ENCODE data around the gene ZDHHC20. TPM values are rescaled to one million over a fixed set of nuclear protein-coding genes. Genes with fewer than 3 reads are reported as not detected.
"Not testable (repeated sequence)": the region's sequence is repeated elsewhere in the genome, so short reads cannot be mapped to it uniquely, and the experiment has no call there.

The ZDHHC20 gene
- total RNA-seq, 1 donor from 2014 or later, result 14.0 TPM

DNA sequence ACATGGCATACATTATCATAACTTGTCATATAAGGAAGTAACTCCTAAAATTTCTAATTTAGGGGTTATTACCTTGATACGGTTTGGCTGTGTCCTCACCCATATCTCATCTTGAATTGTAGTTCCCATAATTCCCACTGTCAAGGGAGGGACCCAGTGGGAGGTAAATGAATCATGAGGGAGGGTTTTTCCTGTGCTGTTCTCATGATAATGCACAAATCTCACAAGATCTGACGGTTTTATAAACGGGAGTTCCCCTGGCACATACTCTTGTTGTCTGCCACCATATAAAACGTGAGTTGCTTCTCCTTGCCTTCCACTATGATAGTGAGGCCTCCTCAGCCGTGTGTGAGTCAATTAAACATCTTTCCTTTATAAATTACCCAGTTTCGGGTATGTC lies 76.0 kb downstream of the ZDHHC20 start:
- Histone ChIP-seq H3K4me3 (no peak overlapping the region), H3K36me3 (peaks cover 83% of the 10 kb centered on the region), H3K9me3 (replicated peaks) (peaks cover 11% of the 10 kb centered on the region), H3K4me1 (no peaks in the 10 kb centered on the region), H3K27ac (replicated peaks) (no peak overlapping the region), H3K27me3 (ENCODE audit: low read depth) (no peaks in the 10 kb centered on the region)
- DNase-seq, result no peak
- intact Hi-C loops (cut with micrococcal nuclease), result no loop called here
- TF ChIP-seq, protein P1, sequence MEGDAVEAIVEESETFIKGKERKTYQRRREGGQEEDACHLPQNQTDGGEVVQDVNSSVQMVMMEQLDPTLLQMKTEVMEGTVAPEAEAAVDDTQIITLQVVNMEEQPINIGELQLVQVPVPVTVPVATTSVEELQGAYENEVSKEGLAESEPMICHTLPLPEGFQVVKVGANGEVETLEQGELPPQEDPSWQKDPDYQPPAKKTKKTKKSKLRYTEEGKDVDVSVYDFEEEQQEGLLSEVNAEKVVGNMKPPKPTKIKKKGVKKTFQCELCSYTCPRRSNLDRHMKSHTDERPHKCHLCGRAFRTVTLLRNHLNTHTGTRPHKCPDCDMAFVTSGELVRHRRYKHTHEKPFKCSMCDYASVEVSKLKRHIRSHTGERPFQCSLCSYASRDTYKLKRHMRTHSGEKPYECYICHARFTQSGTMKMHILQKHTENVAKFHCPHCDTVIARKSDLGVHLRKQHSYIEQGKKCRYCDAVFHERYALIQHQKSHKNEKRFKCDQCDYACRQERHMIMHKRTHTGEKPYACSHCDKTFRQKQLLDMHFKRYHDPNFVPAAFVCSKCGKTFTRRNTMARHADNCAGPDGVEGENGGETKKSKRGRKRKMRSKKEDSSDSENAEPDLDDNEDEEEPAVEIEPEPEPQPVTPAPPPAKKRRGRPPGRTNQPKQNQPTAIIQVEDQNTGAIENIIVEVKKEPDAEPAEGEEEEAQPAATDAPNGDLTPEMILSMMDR (IDR thresholded peaks at IDR 0.05; ENCODE audit: borderline replicate concordance), result no peak

DNA sequence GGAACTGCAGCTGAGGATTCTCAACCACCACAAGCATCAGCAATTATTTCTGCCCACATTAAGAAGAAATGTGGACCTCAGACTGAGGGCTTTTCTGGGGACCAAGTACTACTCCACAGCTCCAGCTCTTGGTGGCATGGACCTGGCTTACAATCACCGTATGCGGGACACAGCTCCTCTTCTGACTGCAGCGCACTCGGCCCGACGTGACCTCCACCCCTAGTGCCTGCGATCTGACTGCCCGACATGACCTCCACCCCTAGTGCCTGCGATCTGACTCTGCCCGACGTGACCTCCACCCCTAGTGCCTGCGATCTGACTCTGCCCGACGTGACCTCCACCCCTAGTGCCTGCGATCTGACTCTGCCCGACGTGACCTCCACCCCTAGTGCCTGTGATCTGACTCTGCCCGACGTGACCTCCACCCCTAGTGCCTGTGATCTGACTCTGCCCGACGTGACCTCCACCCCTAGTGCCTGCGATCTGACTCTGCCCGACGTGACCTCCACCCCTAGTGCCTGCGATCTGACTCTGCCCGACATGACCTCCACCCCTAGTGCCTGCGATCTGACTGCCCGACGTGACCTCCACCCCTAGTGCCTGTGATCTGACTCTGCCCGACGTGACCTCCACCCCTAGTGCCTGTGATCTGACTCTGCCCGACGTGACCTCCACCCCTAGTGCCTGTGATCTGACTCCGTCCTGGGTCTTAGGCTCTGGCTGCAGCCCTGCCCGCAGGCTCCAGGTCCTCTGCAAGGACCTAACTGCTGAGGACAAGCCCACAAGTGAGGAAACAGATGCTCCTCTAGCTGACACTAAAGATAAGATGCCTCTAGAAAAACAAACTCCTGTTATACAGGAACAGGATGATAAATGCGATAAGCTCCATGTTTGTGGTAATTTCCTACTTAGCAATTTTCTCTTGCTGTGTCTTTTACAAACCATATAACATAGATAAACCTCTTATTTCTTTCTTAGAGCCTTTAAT lies 81.8 kb downstream of the ZDHHC20 start:
- H3K27ac ChIP-seq (replicated peaks); H3K4me3 ChIP-seq; H3K27me3 ChIP-seq (ENCODE audit: low read depth); DNase-seq; H3K4me1 ChIP-seq; H3K9me3 ChIP-seq (replicated peaks); intact Hi-C loops (cut with micrococcal nuclease): not testable (repeated sequence)
- H3K36me3 ChIP-seq, result peaks cover 74% of the 10 kb centered on the region

DNA sequence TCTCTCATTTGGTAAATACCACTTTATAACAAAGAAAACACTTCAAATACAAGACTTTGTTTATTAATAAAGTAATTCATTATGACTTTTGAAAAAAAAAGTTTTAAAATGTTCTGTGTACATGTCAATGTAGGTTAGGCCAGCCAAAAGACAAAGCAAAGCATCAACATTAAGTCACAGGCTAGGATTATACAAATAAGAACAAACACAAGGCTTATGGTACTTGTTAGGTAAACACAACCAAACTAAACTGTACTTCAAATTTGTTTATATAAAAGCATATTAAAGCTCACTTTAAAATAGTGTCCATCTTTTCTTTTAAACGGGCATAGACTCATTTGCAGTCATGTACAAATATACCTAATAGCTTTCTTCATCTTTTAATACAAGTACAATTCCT lies 86.6 kb downstream of the ZDHHC20 start:
- no peak overlapping the region for H3K4me3 ChIP-seq
- peaks cover 31% of the 10 kb centered on the region for H3K36me3 ChIP-seq
- DNase-seq, result no peak
- no peaks in the 10 kb centered on the region for H3K27me3 ChIP-seq (ENCODE audit: low read depth)
- H3K27ac ChIP-seq (replicated peaks), result no peak overlapping the region
- TF ChIP-seq, protein P1 (IDR thresholded peaks at IDR 0.05; ENCODE audit: borderline replicate concordance), result no peak
- no peaks in the 10 kb centered on the region for H3K4me1 ChIP-seq
- no peaks in the 10 kb centered on the region for H3K9me3 ChIP-seq (replicated peaks)
- intact Hi-C loops (cut with micrococcal nuclease), result no loop called here

DNA sequence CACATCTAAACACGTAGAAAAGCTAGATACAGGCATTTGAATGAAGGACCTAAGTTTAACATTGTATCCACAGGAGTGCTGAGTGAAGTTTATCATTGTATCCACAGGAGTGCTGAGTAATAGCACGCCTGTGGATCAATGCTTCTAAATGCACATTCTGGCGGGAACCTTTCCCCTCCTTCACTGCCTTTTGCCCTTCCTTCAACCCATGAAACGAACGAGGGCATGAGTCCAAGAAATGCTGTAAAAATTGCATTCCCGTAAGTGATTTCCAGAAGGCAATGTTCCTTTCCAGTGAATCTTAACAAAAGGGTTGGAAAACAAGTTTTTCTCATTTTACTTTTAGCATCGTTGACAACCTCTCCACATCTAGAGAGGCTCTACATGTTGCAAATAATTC lies 88.1 kb downstream of the ZDHHC20 start:
- TF ChIP-seq, protein P1 (IDR thresholded peaks at IDR 0.05; ENCODE audit: borderline replicate concordance), result no peak
- H3K4me1 ChIP-seq, result no peaks in the 10 kb centered on the region
- intact Hi-C loops (cut with micrococcal nuclease), result no loop called here
- no peak overlapping the region for H3K4me3 ChIP-seq
- no peaks in the 10 kb centered on the region for H3K27me3 ChIP-seq (ENCODE audit: low read depth)
- no peak overlapping the region for H3K27ac ChIP-seq (replicated peaks)
- H3K9me3 ChIP-seq (replicated peaks), result no peaks in the 10 kb centered on the region
- DNase-seq, result no peak
- H3K36me3 ChIP-seq, result peaks cover 21% of the 10 kb centered on the region

DNA sequence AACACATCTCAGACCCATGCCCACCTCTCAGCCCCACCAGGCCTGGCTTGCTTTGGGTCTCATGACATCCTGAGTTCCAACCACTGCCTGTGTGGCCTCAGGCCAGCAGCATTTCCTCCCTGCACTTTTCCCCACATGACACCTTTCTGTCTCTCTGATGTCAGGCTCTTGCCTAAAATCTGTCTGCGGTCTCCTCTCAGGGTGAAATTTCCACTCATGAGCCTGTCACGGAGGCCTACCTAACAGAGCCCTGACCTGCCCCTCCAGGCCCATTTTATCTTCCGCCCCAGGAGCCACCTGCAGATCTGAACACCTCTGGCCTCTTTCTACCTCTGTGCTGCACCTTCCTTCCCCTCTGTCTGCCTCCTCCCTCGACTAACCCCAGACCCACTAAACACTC lies 93.5 kb downstream of the ZDHHC20 start:
- DNase-seq, result no peak
- no peaks in the 10 kb centered on the region for H3K4me1 ChIP-seq
- H3K9me3 ChIP-seq (replicated peaks), result peaks cover 7% of the 10 kb centered on the region
- no peaks in the 10 kb centered on the region for H3K36me3 ChIP-seq
- no peak overlapping the region for H3K4me3 ChIP-seq
- TF ChIP-seq, protein P1 (IDR thresholded peaks at IDR 0.05; ENCODE audit: borderline replicate concordance), result no peak
- H3K27me3 ChIP-seq (ENCODE audit: low read depth), result no peaks in the 10 kb centered on the region
- no peak overlapping the region for H3K27ac ChIP-seq (replicated peaks)
- intact Hi-C loops (cut with micrococcal nuclease), result no loop called here

DNA sequence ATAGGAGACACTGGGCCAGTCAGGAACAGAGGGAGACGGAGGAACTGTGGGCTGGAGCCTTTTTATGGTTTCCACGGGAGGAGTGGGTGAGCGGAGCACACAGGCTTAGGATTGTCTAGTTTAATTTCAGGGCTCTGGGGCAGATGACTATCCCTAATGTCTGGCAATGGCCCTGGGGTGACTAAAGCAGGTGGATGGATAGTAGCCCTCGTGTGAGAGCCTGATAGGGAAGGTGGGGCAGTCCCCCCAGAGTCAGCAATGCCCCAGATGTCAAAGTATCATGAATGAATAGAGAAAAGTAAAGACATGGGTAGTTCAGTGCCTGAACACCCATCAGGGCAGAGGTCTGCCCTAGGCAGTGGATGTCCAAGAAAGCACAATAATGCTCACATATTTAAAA lies 94.2 kb downstream of the ZDHHC20 start:
- intact Hi-C loops (cut with micrococcal nuclease), result no loop called here
- no peaks in the 10 kb centered on the region for H3K36me3 ChIP-seq
- TF ChIP-seq, protein P1 (IDR thresholded peaks at IDR 0.05; ENCODE audit: borderline replicate concordance), result no peak
- H3K4me3 ChIP-seq, result no peak overlapping the region
- peaks cover 7% of the 10 kb centered on the region for H3K9me3 ChIP-seq (replicated peaks)
- no peak overlapping the region for H3K27ac ChIP-seq (replicated peaks)
- no peak for DNase-seq
- H3K27me3 ChIP-seq (ENCODE audit: low read depth), result no peaks in the 10 kb centered on the region
- H3K4me1 ChIP-seq, result no peaks in the 10 kb centered on the region

Measured in left ventricle myocardium inferior (tissue), 1 donor.